ENCODE measurements around the gene INVS.

DNA sequence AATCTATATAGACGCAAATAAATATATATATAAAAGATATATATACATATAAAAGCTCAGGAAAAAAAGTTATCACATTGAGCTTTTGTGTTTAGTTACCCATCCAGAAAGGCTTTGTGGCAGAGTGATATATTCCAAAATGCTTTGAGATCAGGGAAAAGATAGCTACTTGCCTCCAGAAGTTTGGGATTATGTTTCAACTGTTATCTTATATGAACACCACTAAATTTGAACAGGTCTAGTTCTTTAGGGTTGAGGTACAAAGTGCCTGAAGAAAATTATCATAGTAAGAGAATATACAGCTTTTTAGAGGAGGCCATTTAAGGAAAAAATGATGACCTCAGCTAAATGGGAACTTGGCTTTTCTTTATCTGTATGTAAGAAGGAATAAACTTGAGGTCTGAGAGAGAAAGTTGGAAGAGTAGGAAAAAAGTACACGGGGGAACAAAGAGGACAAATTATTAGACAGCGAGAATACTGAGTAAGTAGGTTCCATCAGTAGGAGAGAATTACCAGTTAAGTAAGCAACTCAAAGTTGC lies 2.6 kb upstream of the INVS start:
- no peak for TF ChIP-seq EZH2 (IDR thresholded peaks at IDR 0.05; ENCODE audit: insufficient read depth, poor library complexity, severe bottlenecking)
- no peak for TF ChIP-seq EZH2phosphoT487 (IDR thresholded peaks at IDR 0.05; ENCODE audit: insufficient read depth, low read depth)

Data from GM23248 (cell line).